ENCODE measurements around the gene LRIT1.

DNA sequence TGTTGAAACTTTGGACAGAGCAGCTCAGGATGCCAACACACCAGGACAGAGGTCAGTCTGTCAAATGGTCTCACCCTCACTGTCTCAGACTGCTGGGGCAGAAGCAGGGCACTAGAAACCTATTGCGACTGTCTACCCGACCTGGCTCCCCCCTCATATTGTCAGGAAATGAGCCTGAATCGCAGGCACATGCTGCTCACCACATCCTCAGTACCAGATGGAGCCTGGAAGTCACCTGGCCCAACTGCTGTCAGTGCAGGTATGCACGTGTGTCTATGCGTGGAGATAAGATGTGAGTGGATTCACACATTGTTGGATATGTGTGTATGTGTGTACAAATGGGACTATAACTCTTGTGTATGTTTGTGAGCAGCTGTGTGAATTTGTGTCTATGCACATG, 50.2 kb downstream of the LRIT1 start:
- TF ChIP-seq EZH2 (IDR thresholded peaks at IDR 0.05) (no peak), POLR2AphosphoS5 (IDR thresholded peaks at IDR 0.05; ENCODE audit: borderline replicate concordance, low read depth, low read length) (no peak)

Data from SK-N-MC (cell line).